HG02623 (cell line): Measurements from ENCODE around the gene ZNF790.
"Not testable (repeated sequence)": the region's sequence is repeated elsewhere in the genome, so short reads cannot be mapped to it uniquely, and the experiment has no call there.

ENCODE experiments used
- ATAC-seq: cut with Tn5 transposase; IDR thresholded peaks from one replicate; pipeline ENCODE4 v1.9.1; 2021; ENCODE audit warnings: moderate library complexity; ENCODE audit not compliant: unreplicated experiment

Gene ZNF790

GRCh38 chr19:36837906-36838783 is at the start of gene ZNF790:
TSS of gene ZNF790 (minus strand) at chr19:36838387. CDS start at chr19:36825619, 12,768 bp downstream.
- ATAC-seq = peak; percentile 94

- no peak for ATAC-seq
Measured at GRCh38 chr19:36876993-36877938, 39.1 kb upstream of the ZNF790 start.

GRCh38 chr19:36851898-36852297 is 13.7 kb upstream of the ZNF790 start:
- no peak for ATAC-seq

GRCh38 chr19:36850559-36851442 is 12.6 kb upstream of the ZNF790 start, which contains the start of gene ZNF345:
TSS of gene ZNF345 (plus strand) at chr19:36850876. CDS start at chr19:36876831, 25,955 bp downstream.
- peak; percentile 66 for ATAC-seq

- ATAC-seq = peak; percentile 77
Measured at GRCh38 chr19:36849701-36850558, 11.7 kb upstream of the ZNF790 start.

- no peak for ATAC-seq
Measured at GRCh38 chr19:36847968-36848367, 9.8 kb upstream of the ZNF790 start.

GRCh38 chr19:36838784-36839324 is 667 bp upstream of the ZNF790 start:
- ATAC-seq = no peak

- no peak for ATAC-seq
Measured at GRCh38 chr19:36837176-36837905, 846 bp downstream of the ZNF790 start.

- ATAC-seq = no peak
Measured at GRCh38 chr19:36833430-36833829, 4.8 kb downstream of the ZNF790 start.

- ATAC-seq = no peak
Measured at GRCh38 chr19:36821758-36822157, 16.4 kb downstream of the ZNF790 start.

GRCh38 chr19:36819130-36819630 is 19.0 kb downstream of the ZNF790 start:
- ATAC-seq = no peak

GRCh38 chr19:36807029-36807428 is 31.2 kb downstream of the ZNF790 start:
- ATAC-seq = no peak

- no peak for ATAC-seq
Measured at GRCh38 chr19:36805364-36805763, 32.8 kb downstream of the ZNF790 start.

- no peak for ATAC-seq
Measured at GRCh38 chr19:36797786-36798108, 40.4 kb downstream of the ZNF790 start.

GRCh38 chr19:36796714-36796992 is 41.5 kb downstream of the ZNF790 start:
- no peak for ATAC-seq

GRCh38 chr19:36791420-36792141 is 46.6 kb downstream of the ZNF790 start:
- ATAC-seq = not testable (repeated sequence)

- ATAC-seq = no peak
Measured at GRCh38 chr19:36775768-36776167, 62.4 kb downstream of the ZNF790 start.

GRCh38 chr19:36773223-36773579 is 65.0 kb downstream of the ZNF790 start:
- ATAC-seq = no peak
